HCT116 (cell line): ENCODE results near the gene UBQLN4. TPM values are rescaled to one million over a fixed set of nuclear protein-coding genes. Genes with fewer than 3 reads are reported as not detected.

Source experiments
- ATAC-seq: fragments of 200-7000 bp; cut with Tn5 transposase; 2 replicates; pipeline ENCODE4 v1.9.1; 2020; ENCODE audit warnings: mild to moderate bottlenecking, moderate library complexity
- BruUV-seq: library from RNA; stranded (reverse); fragments of 400-500 nt; replicated peaks from 2 replicates; lab custom pipeline; 2021; lab: Mats Ljungman, UMichigan
- CTCF ChIA-PET: fragments of 300-600 bp; sonication (Branson Sonifier 250); formaldehyde crosslinking; loops from one replicate; lab custom pipeline; 2021; ENCODE audit warnings: antibody characterized with exemption; lab: Charles Lee
- POLR2A ChIA-PET: fragments of 300-600, 350-600 bp; sonication (Branson Sonifier 250); formaldehyde crosslinking; loops from one replicate; lab custom pipeline; 2021; ENCODE audit warnings: antibody characterized with exemption; lab: Charles Lee
- RAD21 ChIA-PET, 2 experiments: fragments of 300-600 bp; sonication (Branson Sonifier 250); formaldehyde crosslinking; loops; one replicate each; lab custom pipeline; 2023; ENCODE audit warnings: low total read pairs in 2 of 2; ENCODE audit not compliant: uncharacterized antibody in 2 of 2, unreplicated experiment in 2 of 2, low non-redundant PET in 1 of 2; lab: Charles Lee
- DNase-seq: peaks from one replicate; pipeline ENCODE4 v3.0.0-alpha.2; 2010; ENCODE audit warnings: low read depth, low spot score
- H2AFZ ChIP-seq: fragments of 200-600 bp; shearing (Covaris generic), sonication (generic); 2 replicates; pipeline ENCODE4 v1.6.1; 2017; ENCODE audit warnings: low read depth, mixed run types, mixed read lengths, antibody characterized with exemption, low read length; ENCODE audit not compliant: poor library complexity, severe bottlenecking
- H3K27ac ChIP-seq: 2 replicates; pipeline ENCODE4 v1.5.1; 2012; ENCODE audit warnings: low read depth, low read length
- H3K27me3 ChIP-seq: fragments of 200-600 bp; sonication (generic); 2 replicates; pipeline ENCODE4 v1.6.1; 2016; ENCODE audit warnings: mixed run types, low read length, mixed read lengths; ENCODE audit not compliant: insufficient read depth
- H3K36me3 ChIP-seq, 2 experiments: fragments of 200-500 bp in 1 of 2; fragments of 200-600 bp in 1 of 2; sonication (Bioruptor generic) in 1 of 2; sonication (generic) in 1 of 2; 2 replicates each; pipeline versions ENCODE4 v1.5.1 to v1.6.1; 2014 to 2016; ENCODE audit warnings: low read length in 2 of 2, inconsistent platforms in 1 of 2, mixed read lengths in 1 of 2, mixed run types in 1 of 2; ENCODE audit not compliant: insufficient read depth in 2 of 2, control insufficient read depth in 1 of 2
- H3K4me1 ChIP-seq, 2 experiments: fragments of 200-600 bp in 1 of 2; sonication (generic) in 1 of 2; 2 replicates each; pipeline versions ENCODE4 v1.5.1 to v1.6.1; 2012 to 2017; ENCODE audit warnings: low read length in 2 of 2, inconsistent platforms in 1 of 2, mild to moderate bottlenecking in 1 of 2, mixed read lengths in 1 of 2, mixed run types in 1 of 2, moderate library complexity in 1 of 2; ENCODE audit not compliant: insufficient read depth in 2 of 2, control insufficient read depth in 1 of 2
- H3K4me2 ChIP-seq: fragments of 200-600 bp; sonication (generic); 2 replicates; pipeline ENCODE4 v1.6.1; 2017; ENCODE audit warnings: mixed run types, low read length, mixed read lengths
- H3K4me3 ChIP-seq, 2 experiments: fragments of 200-600 bp in 1 of 2; sonication (generic) in 1 of 2; replicated peaks in 1 of 2; 2 replicates each; pipeline ENCODE4 v1.5.1; 2011 to 2016; ENCODE audit warnings: low read length in 2 of 2, control low read depth in 1 of 2, low read depth in 1 of 2, mild to moderate bottlenecking in 1 of 2, mixed read lengths in 1 of 2, mixed run types in 1 of 2
- H3K79me2 ChIP-seq: fragments of 200-600 bp; sonication (generic); 2 replicates; pipeline ENCODE4 v1.6.1; 2017; ENCODE audit warnings: mild to moderate bottlenecking, mixed run types, low read length, moderate library complexity, mixed read lengths; ENCODE audit not compliant: insufficient read depth
- H3K9ac ChIP-seq: fragments of 200-600 bp; sonication (generic); 2 replicates; pipeline ENCODE4 v1.6.1; 2016; ENCODE audit warnings: low read length, mixed read lengths
- H3K9me2 ChIP-seq: fragments of 200-600 bp; sonication (generic), shearing (Covaris generic); 2 replicates; pipeline ENCODE4 v1.6.1; 2017; ENCODE audit warnings: mixed run types, mild to moderate bottlenecking, moderate library complexity; ENCODE audit not compliant: insufficient read depth
- H3K9me3 ChIP-seq, 2 experiments: fragments of 200-500 bp in 1 of 2; fragments of 200-600 bp in 1 of 2; sonication (Bioruptor generic) in 1 of 2; sonication (generic) in 1 of 2; 2 replicates each; pipeline ENCODE4 v1.6.1; 2014 to 2017; ENCODE audit warnings: low read length in 2 of 2, mixed read lengths in 2 of 2, inconsistent platforms in 1 of 2, low read depth in 1 of 2, mild to moderate bottlenecking in 1 of 2, mixed run types in 1 of 2, moderate library complexity in 1 of 2; ENCODE audit not compliant: control insufficient read depth in 1 of 2, insufficient read depth in 1 of 2
- H4K20me1 ChIP-seq: fragments of 200-600 bp; sonication (generic), shearing (Covaris generic); 2 replicates; pipeline ENCODE4 v1.6.1; 2017; ENCODE audit warnings: mixed run types, mild to moderate bottlenecking, moderate library complexity; ENCODE audit not compliant: insufficient read depth
- ATF3 ChIP-seq: IDR thresholded peaks from 2 replicates; pipeline ENCODE4 v1.6.1; 2012
- CBX3 ChIP-seq: IDR thresholded peaks from 2 replicates; pipeline ENCODE4 v1.6.1; 2012; ENCODE audit warnings: low read depth
- CEBPB ChIP-seq: IDR thresholded peaks from 2 replicates; pipeline ENCODE4 v1.6.1; 2012; ENCODE audit warnings: low read depth
- EGR1 ChIP-seq: IDR thresholded peaks from 2 replicates; pipeline ENCODE4 v1.6.1; 2012; ENCODE audit warnings: low read depth
- EZH2 ChIP-seq: fragments of 200-600 bp; sonication (generic); IDR thresholded peaks from 2 replicates; pipeline ENCODE4 v1.6.1; 2017; ENCODE audit warnings: antibody characterized with exemption, mixed run types
- EZH2phosphoT487 ChIP-seq: fragments of 200-600 bp; IDR thresholded peaks from 2 replicates; pipeline ENCODE4 v1.6.1; 2018; ENCODE audit warnings: antibody characterized with exemption, borderline replicate concordance
- FOSL1 ChIP-seq: IDR thresholded peaks from 2 replicates; pipeline ENCODE4 v1.6.1; 2012; ENCODE audit warnings: low read depth
- JUND ChIP-seq: IDR thresholded peaks from 2 replicates; pipeline ENCODE4 v1.6.1; 2012
- MAX ChIP-seq: IDR thresholded peaks from 2 replicates; pipeline ENCODE4 v1.6.1; 2012
- POLR2AphosphoS5 ChIP-seq: IDR thresholded peaks from 2 replicates; pipeline ENCODE4 v1.6.1; 2011; ENCODE audit warnings: mild to moderate bottlenecking, low read depth, low read length, moderate library complexity
- REST ChIP-seq: IDR thresholded peaks from 2 replicates; pipeline ENCODE4 v1.6.1; 2012; ENCODE audit warnings: low read depth
- SIN3A ChIP-seq: IDR thresholded peaks from 2 replicates; pipeline ENCODE4 v1.6.1; 2012; ENCODE audit warnings: low read depth
- SRF ChIP-seq: IDR thresholded peaks from 2 replicates; pipeline ENCODE4 v1.6.1; 2012; ENCODE audit warnings: low read depth
- TCF7L2 ChIP-seq: IDR thresholded peaks from 2 replicates; pipeline ENCODE4 v1.7.0; 2011; ENCODE audit warnings: borderline replicate concordance, inconsistent platforms; ENCODE audit not compliant: insufficient read depth, insufficient read length; ENCODE audit errors: extremely low read depth
- YY1 ChIP-seq: IDR thresholded peaks from 2 replicates; pipeline ENCODE4 v1.6.1; 2011; ENCODE audit warnings: low read length, low read depth, moderate library complexity, mild to moderate bottlenecking; ENCODE audit not compliant: insufficient replicate concordance; ENCODE audit errors: extremely low read depth
- ZNF274 ChIP-seq: fragments of 200-500 bp; sonication (Bioruptor generic); IDR thresholded peaks from 2 replicates; pipeline ENCODE4 v1.6.1; 2014; ENCODE audit warnings: mild to moderate bottlenecking, low read depth, low read length, inconsistent platforms
- intact Hi-C: fragments of 100-400 bp; cut with micrococcal nuclease; formaldehyde crosslinking; loops from 2 replicates; pipeline ENCODE4 v1.10.0; 2022
- total RNA-seq: library from RNA; stranded (reverse); gene quantifications from one replicate; pipeline ENCODE4 v1.2.1, GENCODE V29; 2021; ENCODE audit not compliant: unreplicated experiment

The UBQLN4 gene
- total RNA-seq, 1 experiment from 2014 or later, result 68.4 TPM

- no peak overlapping the region for H3K27ac ChIP-seq
- H3K9me2 ChIP-seq, result no peaks in the 10 kb centered on the region
- intact Hi-C loops, result no loop called here
- H3K36me3 ChIP-seq, result no peaks in the 10 kb centered on the region
- H3K4me2 ChIP-seq, result no peak overlapping the region
- ChIA-PET CTCF (interaction anchor here (0.9 to 7.6 kb wide), 4 partner anchors 15 to 30 kb away, joined by 3 to 189 read pairs (median 5); no protein-coding TSS in a partner anchor), POLR2A (interaction anchor here (0.7 to 6.5 kb wide), 5 partner anchors 15 to 798 kb away, joined by 3 to 56 read pairs (median 7); partner anchors contain the start of gene LMNA), RAD21 (interaction anchor here (0.6 to 6.2 kb wide), 3 partner anchors 29 to 31 kb away, joined by 3 to 43 read pairs (median 4); no protein-coding TSS in a partner anchor)
- H3K27me3 ChIP-seq, result no peaks in the 10 kb centered on the region
- TF ChIP-seq EGR1 (no peak), TCF7L2 (no peak), MAX (no peak), POLR2AphosphoS5 (no peak), ATF3 (no peak), CEBPB (no peak), ZNF274 (no peak), EZH2 (no peak), YY1 (no peak), EZH2phosphoT487 (no peak), CBX3 (no peak), FOSL1 (no peak), REST (no peak), JUND (no peak), SIN3A (no peak), SRF (no peak)
- no peak overlapping the region for H2AFZ ChIP-seq
- H3K9ac ChIP-seq, result no peak overlapping the region
- H3K4me1 ChIP-seq, result peaks cover 58 to 90% of the 10 kb centered on the region in 2 experiments
- no peaks in the 10 kb centered on the region for H4K20me1 ChIP-seq
- no peak for DNase-seq
- no peaks in the 10 kb centered on the region for H3K79me2 ChIP-seq
- ATAC-seq, result no peak
- no peaks in the 10 kb centered on the region for H3K9me3 ChIP-seq
- no peak overlapping the region for H3K4me3 ChIP-seq
- BruUV-seq, result no TSS peak
Measured at GRCh38 chr1:156099282-156099681, 45.7 kb upstream of the UBQLN4 start.
